Right lobe of liver (tissue), 4 donors: ENCODE results near the gene NR5A2.

Source experiments
- POLR2A ChIP-seq: fragments of 450-650 bp; IDR thresholded peaks from one replicate; pipeline ENCODE4 v1.6.1; 2017; ENCODE audit warnings: antibody characterized with exemption, mild to moderate bottlenecking
- TF ChIP-seq, protein P1 (sequence below), 4 donors: fragments of 200-600 bp in 3 of 4; fragments of 450-650 bp in 1 of 4; IDR thresholded peaks; one replicate each; pipeline versions ENCODE4 v1.5.1 to v1.8.0; 2016 to 2022; ENCODE audit warnings: antibody characterized with exemption in 4 of 4, mild to moderate bottlenecking in 2 of 4
- donor health status: DM: no; HTN: no; CAD: no.
- donor health status: DM: no; HTN: no; CAD: no.
- donor health status: DM: no; HTN: yes; CAD: no.

GRCh38 chr1:200165493-200166220 is 138.1 kb downstream of the NR5A2 start:
- TF ChIP-seq, protein P1, sequence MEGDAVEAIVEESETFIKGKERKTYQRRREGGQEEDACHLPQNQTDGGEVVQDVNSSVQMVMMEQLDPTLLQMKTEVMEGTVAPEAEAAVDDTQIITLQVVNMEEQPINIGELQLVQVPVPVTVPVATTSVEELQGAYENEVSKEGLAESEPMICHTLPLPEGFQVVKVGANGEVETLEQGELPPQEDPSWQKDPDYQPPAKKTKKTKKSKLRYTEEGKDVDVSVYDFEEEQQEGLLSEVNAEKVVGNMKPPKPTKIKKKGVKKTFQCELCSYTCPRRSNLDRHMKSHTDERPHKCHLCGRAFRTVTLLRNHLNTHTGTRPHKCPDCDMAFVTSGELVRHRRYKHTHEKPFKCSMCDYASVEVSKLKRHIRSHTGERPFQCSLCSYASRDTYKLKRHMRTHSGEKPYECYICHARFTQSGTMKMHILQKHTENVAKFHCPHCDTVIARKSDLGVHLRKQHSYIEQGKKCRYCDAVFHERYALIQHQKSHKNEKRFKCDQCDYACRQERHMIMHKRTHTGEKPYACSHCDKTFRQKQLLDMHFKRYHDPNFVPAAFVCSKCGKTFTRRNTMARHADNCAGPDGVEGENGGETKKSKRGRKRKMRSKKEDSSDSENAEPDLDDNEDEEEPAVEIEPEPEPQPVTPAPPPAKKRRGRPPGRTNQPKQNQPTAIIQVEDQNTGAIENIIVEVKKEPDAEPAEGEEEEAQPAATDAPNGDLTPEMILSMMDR (IDR thresholded peaks at IDR 0.05): no peak
- no peak for TF ChIP-seq POLR2A
